ENCODE results near the gene REC114.

DNA sequence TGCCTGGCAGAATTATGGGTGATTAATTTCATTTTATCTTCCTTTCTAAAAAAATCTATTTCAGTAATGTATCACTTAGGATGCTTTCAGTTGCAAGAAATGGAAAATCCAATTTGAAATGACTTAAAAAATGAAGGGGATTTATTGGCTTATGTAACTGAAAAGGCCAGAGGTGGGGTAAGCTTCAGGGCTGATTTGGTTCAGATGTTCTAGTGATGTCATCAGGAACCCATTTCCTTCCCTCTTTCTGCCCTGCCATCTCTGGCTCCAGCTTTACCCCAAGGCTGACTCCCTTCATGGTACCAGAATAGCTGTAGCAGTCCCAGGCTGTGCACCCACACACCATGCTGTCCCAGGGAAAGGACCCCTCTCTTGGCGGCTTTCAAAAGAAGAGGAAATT, 18.5 kb upstream of the REC114 start:
- no peak for TF ChIP-seq TAF1 (IDR thresholded peaks at IDR 0.05; ENCODE audit: low read depth, low read length)
- TF ChIP-seq RBBP5 (IDR thresholded peaks at IDR 0.05; ENCODE audit: borderline replicate concordance, low read depth, low read length), result no peak
- TF ChIP-seq, protein P1, sequence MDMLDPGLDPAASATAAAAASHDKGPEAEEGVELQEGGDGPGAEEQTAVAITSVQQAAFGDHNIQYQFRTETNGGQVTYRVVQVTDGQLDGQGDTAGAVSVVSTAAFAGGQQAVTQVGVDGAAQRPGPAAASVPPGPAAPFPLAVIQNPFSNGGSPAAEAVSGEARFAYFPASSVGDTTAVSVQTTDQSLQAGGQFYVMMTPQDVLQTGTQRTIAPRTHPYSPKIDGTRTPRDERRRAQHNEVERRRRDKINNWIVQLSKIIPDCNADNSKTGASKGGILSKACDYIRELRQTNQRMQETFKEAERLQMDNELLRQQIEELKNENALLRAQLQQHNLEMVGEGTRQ (IDR thresholded peaks at IDR 0.05; ENCODE audit: low read length), result no peak
- no peak for TF ChIP-seq CBX8 (IDR thresholded peaks at IDR 0.05; ENCODE audit: borderline replicate concordance, low read depth, low read length)
- TF ChIP-seq CHD1 (IDR thresholded peaks at IDR 0.05; ENCODE audit: low read depth, low read length), result no peak
- TF ChIP-seq SP1 (IDR thresholded peaks at IDR 0.05; ENCODE audit: low read depth, low read length), result no peak
- no peak for TF ChIP-seq POLR2A (IDR thresholded peaks at IDR 0.05; ENCODE audit: control extremely low read depth in 1 of 2, low read depth in 2 of 2, low read length in 2 of 2)
- TF ChIP-seq CTCF (IDR thresholded peaks at IDR 0.05; ENCODE audit: control extremely low read depth in 1 of 3, insufficient read depth in 1 of 3, low read depth in 1 of 3, low read length in 3 of 3), result no peak
